ENCODE measurements around the gene BMP6. TPM values are rescaled to one million over a fixed set of nuclear protein-coding genes. Genes with fewer than 3 reads are reported as not detected.

Gene BMP6
- total RNA-seq, 2 donors from 2014 or later: 0.45 to 16.8 TPM

- DNase-seq (no peak), ATAC-seq (no peak)
- H3K9me3 ChIP-seq (ENCODE audit: control insufficient read depth, low read length, poor library complexity, severe bottlenecking): no peaks in the 10 kb centered on the region
- Mint-ChIP-seq H3K27me3 (no peaks in the 10 kb centered on the region), H3K36me3 (ENCODE audit: low read depth) (peaks cover 8% of the 10 kb centered on the region), H3K4me1 (peaks cover 19% of the 10 kb centered on the region), H3K27ac (no peak overlapping the region), H3K4me3 (no peak overlapping the region)
Measured at GRCh38 chr6:7907159-7907558, 181.3 kb downstream of the BMP6 start.

GRCh38 chr6:7909323-7910276 is 183.7 kb downstream of the BMP6 start:
- peak overlapping the region; percentile 24 for H3K27ac Mint-ChIP-seq
- H3K4me3 Mint-ChIP-seq: peak overlapping the region; percentile 89
- no peaks in the 10 kb centered on the region for H3K36me3 Mint-ChIP-seq (ENCODE audit: low read depth)
- peak; percentile 20 to 35 (median 22) for DNase-seq
- no peaks in the 10 kb centered on the region for H3K9me3 ChIP-seq (ENCODE audit: control insufficient read depth, low read length, poor library complexity, severe bottlenecking)
- ATAC-seq: peak; percentile 41
- H3K4me1 Mint-ChIP-seq: peaks cover 19% of the 10 kb centered on the region
- H3K27me3 Mint-ChIP-seq: no peaks in the 10 kb centered on the region

GRCh38 chr6:7910298-7910653 is 184.4 kb downstream of the BMP6 start:
- H3K4me1 Mint-ChIP-seq: peaks cover 13% of the 10 kb centered on the region
- ATAC-seq: peak; percentile 60
- no peaks in the 10 kb centered on the region for H3K27me3 Mint-ChIP-seq
- no peak overlapping the region for H3K4me3 Mint-ChIP-seq
- H3K27ac Mint-ChIP-seq: no peak overlapping the region
- H3K36me3 Mint-ChIP-seq (ENCODE audit: low read depth): no peaks in the 10 kb centered on the region
- no peak for DNase-seq
- no peaks in the 10 kb centered on the region for H3K9me3 ChIP-seq (ENCODE audit: control insufficient read depth, low read length, poor library complexity, severe bottlenecking)

GRCh38 chr6:7910654-7911344 is 184.9 kb downstream of the BMP6 start, which contains the start of gene TXNDC5:
TSS of gene TXNDC5 (minus strand) at chr6:7910788. CDS start at chr6:7910776, 12 bp downstream.
- H3K27ac Mint-ChIP-seq: peak within 1 kb of the TSS; percentile 24
- H3K27me3 Mint-ChIP-seq: no peaks in the 10 kb centered on the region
- ATAC-seq (peak; percentile 90), DNase-seq (peak; percentile 50 to 70 (median 55))
- H3K9me3 ChIP-seq (ENCODE audit: control insufficient read depth, low read length, poor library complexity, severe bottlenecking): no peaks in the 10 kb centered on the region
- H3K4me1 Mint-ChIP-seq: peaks cover 13% of the 10 kb centered on the region
- no peaks in the 10 kb centered on the region for H3K36me3 Mint-ChIP-seq (ENCODE audit: low read depth)
- H3K4me3 Mint-ChIP-seq: peak within 1 kb of the TSS; percentile 89

GRCh38 chr6:7911345-7911725 is 185.4 kb downstream of the BMP6 start:
- no peak overlapping the region for H3K27ac Mint-ChIP-seq
- no peaks in the 10 kb centered on the region for H3K9me3 ChIP-seq (ENCODE audit: control insufficient read depth, low read length, poor library complexity, severe bottlenecking)
- no peaks in the 10 kb centered on the region for H3K36me3 Mint-ChIP-seq (ENCODE audit: low read depth)
- ATAC-seq (no peak), DNase-seq (no peak)
- peaks cover 13% of the 10 kb centered on the region for H3K4me1 Mint-ChIP-seq
- no peaks in the 10 kb centered on the region for H3K27me3 Mint-ChIP-seq
- no peak overlapping the region for H3K4me3 Mint-ChIP-seq

GRCh38 chr6:7912024-7912423 is 186.1 kb downstream of the BMP6 start:
- H3K4me3 Mint-ChIP-seq: no peak overlapping the region
- H3K27ac Mint-ChIP-seq: no peak overlapping the region
- no peaks in the 10 kb centered on the region for H3K9me3 ChIP-seq (ENCODE audit: control insufficient read depth, low read length, poor library complexity, severe bottlenecking)
- DNase-seq (no peak), ATAC-seq (no peak)
- H3K4me1 Mint-ChIP-seq: peaks cover 13% of the 10 kb centered on the region
- no peaks in the 10 kb centered on the region for H3K27me3 Mint-ChIP-seq
- no peaks in the 10 kb centered on the region for H3K36me3 Mint-ChIP-seq (ENCODE audit: low read depth)

GRCh38 chr6:7912736-7913517 is 187.0 kb downstream of the BMP6 start:
- H3K4me1 Mint-ChIP-seq: peaks cover 11% of the 10 kb centered on the region
- ATAC-seq (no peak), DNase-seq (no peak)
- H3K36me3 Mint-ChIP-seq (ENCODE audit: low read depth): no peaks in the 10 kb centered on the region
- no peak overlapping the region for H3K4me3 Mint-ChIP-seq
- no peaks in the 10 kb centered on the region for H3K9me3 ChIP-seq (ENCODE audit: control insufficient read depth, low read length, poor library complexity, severe bottlenecking)
- no peaks in the 10 kb centered on the region for H3K27me3 Mint-ChIP-seq
- no peak overlapping the region for H3K27ac Mint-ChIP-seq

- no peak overlapping the region for H3K27ac Mint-ChIP-seq
- DNase-seq: no peak
- H3K4me3 Mint-ChIP-seq: no peak overlapping the region
- no peaks in the 10 kb centered on the region for H3K9me3 ChIP-seq (ENCODE audit: control insufficient read depth, low read length, poor library complexity, severe bottlenecking)
- no peaks in the 10 kb centered on the region for H3K36me3 Mint-ChIP-seq (ENCODE audit: low read depth)
- peaks cover 8% of the 10 kb centered on the region for H3K4me1 Mint-ChIP-seq
- no peak for ATAC-seq
- no peaks in the 10 kb centered on the region for H3K27me3 Mint-ChIP-seq
Measured at GRCh38 chr6:7914311-7914710, 188.4 kb downstream of the BMP6 start.

- ATAC-seq (no peak), DNase-seq (no peak)
- H3K36me3 Mint-ChIP-seq (ENCODE audit: low read depth): no peaks in the 10 kb centered on the region
- no peaks in the 10 kb centered on the region for H3K27me3 Mint-ChIP-seq
- no peak overlapping the region for H3K27ac Mint-ChIP-seq
- H3K4me1 Mint-ChIP-seq: peaks cover 6% of the 10 kb centered on the region
- H3K9me3 ChIP-seq (ENCODE audit: control insufficient read depth, low read length, poor library complexity, severe bottlenecking): no peaks in the 10 kb centered on the region
- no peak overlapping the region for H3K4me3 Mint-ChIP-seq
Measured at GRCh38 chr6:7914991-7915789, 189.3 kb downstream of the BMP6 start.

GRCh38 chr6:7916959-7917358 is 191.1 kb downstream of the BMP6 start:
- H3K27ac Mint-ChIP-seq: peak overlapping the region; percentile 19
- H3K27me3 Mint-ChIP-seq: no peaks in the 10 kb centered on the region
- DNase-seq (no peak), ATAC-seq (peak; percentile 49)
- H3K36me3 Mint-ChIP-seq (ENCODE audit: low read depth): no peaks in the 10 kb centered on the region
- no peak overlapping the region for H3K4me3 Mint-ChIP-seq
- no peaks in the 10 kb centered on the region for H3K4me1 Mint-ChIP-seq
- no peaks in the 10 kb centered on the region for H3K9me3 ChIP-seq (ENCODE audit: control insufficient read depth, low read length, poor library complexity, severe bottlenecking)

GRCh38 chr6:7917729-7918128 is 191.8 kb downstream of the BMP6 start:
- DNase-seq (no peak), ATAC-seq (no peak)
- Mint-ChIP-seq H3K27ac (no peak overlapping the region), H3K27me3 (no peaks in the 10 kb centered on the region), H3K4me3 (no peak overlapping the region), H3K36me3 (ENCODE audit: low read depth) (no peaks in the 10 kb centered on the region), H3K4me1 (no peaks in the 10 kb centered on the region)
- H3K9me3 ChIP-seq (ENCODE audit: control insufficient read depth, low read length, poor library complexity, severe bottlenecking): no peaks in the 10 kb centered on the region

GRCh38 chr6:7918403-7918802 is 192.5 kb downstream of the BMP6 start:
- Mint-ChIP-seq H3K36me3 (ENCODE audit: low read depth) (no peaks in the 10 kb centered on the region), H3K4me1 (no peaks in the 10 kb centered on the region), H3K4me3 (no peak overlapping the region), H3K27me3 (no peaks in the 10 kb centered on the region), H3K27ac (no peak overlapping the region)
- no peaks in the 10 kb centered on the region for H3K9me3 ChIP-seq (ENCODE audit: control insufficient read depth, low read length, poor library complexity, severe bottlenecking)
- DNase-seq (no peak), ATAC-seq (no peak)
